Measurements from ENCODE around the gene SPARCL1.

GRCh38 chr4:87521757-87522374 is 7.3 kb downstream of the SPARCL1 start:
- TF ChIP-seq BHLHE40 (IDR thresholded peaks at IDR 0.05; ENCODE audit: borderline replicate concordance), result no peak
- peak; percentile 29; the same call in 1 of the 2 replicates for TF ChIP-seq PKNOX1 (IDR thresholded peaks at IDR 0.05)
- no peak for TF ChIP-seq FOXA1 (IDR thresholded peaks at IDR 0.05)
- TF ChIP-seq FOXM1 (IDR thresholded peaks at IDR 0.05; ENCODE audit: borderline replicate concordance), result no peak
- TF ChIP-seq ELF4 (IDR thresholded peaks at IDR 0.05), result no peak
- TF ChIP-seq L3MBTL2 (conservative IDR thresholded peaks at IDR 0.05), result no peak
- no peak for TF ChIP-seq TARDBP (IDR thresholded peaks at IDR 0.05)
- no peak for TF ChIP-seq NFRKB (IDR thresholded peaks at IDR 0.05)
- TF ChIP-seq ZNF384 (IDR thresholded peaks at IDR 0.05), result no peak
- TF ChIP-seq SP1 (IDR thresholded peaks at IDR 0.05), result no peak
